ENCODE results near the gene MIA. TPM values are rescaled to one million over a fixed set of nuclear protein-coding genes. Genes with fewer than 3 reads are reported as not detected.
"Not testable (repeated sequence)": the region's sequence is repeated elsewhere in the genome, so short reads cannot be mapped to it uniquely, and the experiment has no call there.

Gene MIA
- total RNA-seq, 1 experiment from 2014 or later, result 49.3 TPM

DNA sequence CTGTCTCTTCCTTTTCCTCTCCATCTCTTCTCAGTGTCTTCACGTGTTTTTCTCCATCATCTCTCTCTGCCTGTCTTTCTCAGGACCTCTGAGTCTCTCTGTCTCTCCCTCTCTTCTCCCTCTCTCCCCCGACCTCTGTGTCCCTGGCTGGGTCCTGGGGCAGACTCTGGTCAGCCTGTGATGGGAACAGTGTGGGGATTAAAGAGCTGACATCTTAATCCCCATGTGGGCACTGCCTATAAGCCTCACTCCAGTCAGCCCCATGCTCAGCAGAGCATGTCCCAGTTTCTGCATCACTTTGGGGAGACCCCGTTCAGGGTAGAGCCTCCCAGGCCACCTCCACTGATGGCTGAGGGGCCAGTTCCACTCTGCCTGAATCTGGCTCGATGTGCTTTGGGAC lies 39.9 kb downstream of the MIA start:
- H3K4me3 Mint-ChIP-seq (ENCODE audit: low read depth, unreplicated experiment), result no peak overlapping the region
- intact Hi-C loops (cut with micrococcal nuclease; ENCODE audit: unreplicated experiment), result no loop called here
- CTCF ChIA-PET, result interaction anchor here (0.6 kb wide), 1 partner anchor 152 kb away, joined by 3 read pairs; no protein-coding TSS in a partner anchor
- no peaks in the 10 kb centered on the region for H3K9me3 Mint-ChIP-seq (ENCODE audit: low read depth, unreplicated experiment)
- TF ChIP-seq, protein P1, sequence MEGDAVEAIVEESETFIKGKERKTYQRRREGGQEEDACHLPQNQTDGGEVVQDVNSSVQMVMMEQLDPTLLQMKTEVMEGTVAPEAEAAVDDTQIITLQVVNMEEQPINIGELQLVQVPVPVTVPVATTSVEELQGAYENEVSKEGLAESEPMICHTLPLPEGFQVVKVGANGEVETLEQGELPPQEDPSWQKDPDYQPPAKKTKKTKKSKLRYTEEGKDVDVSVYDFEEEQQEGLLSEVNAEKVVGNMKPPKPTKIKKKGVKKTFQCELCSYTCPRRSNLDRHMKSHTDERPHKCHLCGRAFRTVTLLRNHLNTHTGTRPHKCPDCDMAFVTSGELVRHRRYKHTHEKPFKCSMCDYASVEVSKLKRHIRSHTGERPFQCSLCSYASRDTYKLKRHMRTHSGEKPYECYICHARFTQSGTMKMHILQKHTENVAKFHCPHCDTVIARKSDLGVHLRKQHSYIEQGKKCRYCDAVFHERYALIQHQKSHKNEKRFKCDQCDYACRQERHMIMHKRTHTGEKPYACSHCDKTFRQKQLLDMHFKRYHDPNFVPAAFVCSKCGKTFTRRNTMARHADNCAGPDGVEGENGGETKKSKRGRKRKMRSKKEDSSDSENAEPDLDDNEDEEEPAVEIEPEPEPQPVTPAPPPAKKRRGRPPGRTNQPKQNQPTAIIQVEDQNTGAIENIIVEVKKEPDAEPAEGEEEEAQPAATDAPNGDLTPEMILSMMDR (IDR thresholded peaks at IDR 0.05; ENCODE audit: unreplicated experiment), result no peak
- no TSS peak for BruUV-seq (replicated peaks)
- H3K4me1 Mint-ChIP-seq (ENCODE audit: low read depth, unreplicated experiment), result peaks cover 39% of the 10 kb centered on the region
- H3K27me3 Mint-ChIP-seq (ENCODE audit: unreplicated experiment), result peaks cover 36% of the 10 kb centered on the region
- no peak overlapping the region for H3K27ac Mint-ChIP-seq (ENCODE audit: unreplicated experiment)
- no peak for DNase-seq
- H3K36me3 Mint-ChIP-seq (ENCODE audit: insufficient read depth, unreplicated experiment), result peaks cover 53% of the 10 kb centered on the region

DNA sequence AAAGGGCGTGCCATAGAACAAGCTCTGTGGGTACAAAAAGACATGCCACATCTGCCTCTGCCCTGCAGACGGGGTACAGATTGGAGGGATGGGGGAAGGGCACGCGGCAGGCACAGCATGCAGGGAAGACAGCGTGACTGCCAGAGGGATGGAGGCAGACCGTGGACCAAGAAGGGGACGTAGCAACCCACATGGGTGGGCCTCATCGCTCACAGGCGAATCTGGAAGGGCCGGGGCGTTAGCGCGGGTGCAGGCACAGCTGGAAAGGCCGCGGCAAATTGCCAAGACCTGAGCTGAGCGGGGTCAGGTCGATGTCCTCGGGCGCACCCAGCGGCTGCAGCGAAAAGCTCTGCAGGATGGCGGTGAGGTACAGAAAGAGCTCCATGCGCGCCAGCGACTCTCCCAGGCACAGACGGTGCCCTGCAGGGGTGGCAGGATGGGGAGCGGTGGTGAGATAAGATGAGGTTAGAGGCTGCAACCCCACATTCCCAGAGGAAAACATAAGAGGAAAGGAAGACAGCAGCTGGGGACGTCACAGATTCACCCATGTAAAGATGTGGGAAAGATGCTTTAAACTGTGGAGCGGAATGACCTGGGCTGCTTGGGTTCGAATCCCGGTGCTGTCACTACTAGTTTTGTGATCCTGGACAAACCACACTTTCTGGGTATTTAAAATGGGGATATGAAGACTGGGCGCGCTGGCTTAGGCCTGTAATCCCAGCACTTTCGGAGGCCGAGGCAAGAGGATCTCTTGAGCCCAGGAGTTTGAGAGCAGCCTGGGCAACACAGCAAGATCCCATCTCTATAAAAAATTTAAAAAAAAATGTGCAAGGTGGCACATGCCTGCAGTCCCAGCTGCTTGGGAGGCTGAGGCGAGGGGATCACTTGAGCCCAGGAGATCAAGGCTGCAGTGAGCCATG lies 43.4 kb downstream of the MIA start:
- Mint-ChIP-seq H3K27me3 (ENCODE audit: unreplicated experiment) (peaks cover 29% of the 10 kb centered on the region), H3K4me3 (ENCODE audit: low read depth, unreplicated experiment) (peak overlapping the region; percentile 60), H3K4me1 (ENCODE audit: low read depth, unreplicated experiment) (peaks cover 39% of the 10 kb centered on the region), H3K27ac (ENCODE audit: unreplicated experiment) (peak overlapping the region; percentile 34), H3K36me3 (ENCODE audit: insufficient read depth, unreplicated experiment) (peaks cover 22% of the 10 kb centered on the region)
- BruUV-seq (replicated peaks); intact Hi-C loops (cut with micrococcal nuclease; ENCODE audit: unreplicated experiment); H3K9me3 Mint-ChIP-seq (ENCODE audit: low read depth, unreplicated experiment): not testable (repeated sequence)
- peak; percentile 79 for DNase-seq
- CTCF ChIA-PET, result interaction anchor here (0.6 kb wide), 1 partner anchor 15 kb away, joined by 11 read pairs; no protein-coding TSS in a partner anchor
- TF ChIP-seq, protein P1 (IDR thresholded peaks at IDR 0.05; ENCODE audit: unreplicated experiment), result peak; percentile 49

DNA sequence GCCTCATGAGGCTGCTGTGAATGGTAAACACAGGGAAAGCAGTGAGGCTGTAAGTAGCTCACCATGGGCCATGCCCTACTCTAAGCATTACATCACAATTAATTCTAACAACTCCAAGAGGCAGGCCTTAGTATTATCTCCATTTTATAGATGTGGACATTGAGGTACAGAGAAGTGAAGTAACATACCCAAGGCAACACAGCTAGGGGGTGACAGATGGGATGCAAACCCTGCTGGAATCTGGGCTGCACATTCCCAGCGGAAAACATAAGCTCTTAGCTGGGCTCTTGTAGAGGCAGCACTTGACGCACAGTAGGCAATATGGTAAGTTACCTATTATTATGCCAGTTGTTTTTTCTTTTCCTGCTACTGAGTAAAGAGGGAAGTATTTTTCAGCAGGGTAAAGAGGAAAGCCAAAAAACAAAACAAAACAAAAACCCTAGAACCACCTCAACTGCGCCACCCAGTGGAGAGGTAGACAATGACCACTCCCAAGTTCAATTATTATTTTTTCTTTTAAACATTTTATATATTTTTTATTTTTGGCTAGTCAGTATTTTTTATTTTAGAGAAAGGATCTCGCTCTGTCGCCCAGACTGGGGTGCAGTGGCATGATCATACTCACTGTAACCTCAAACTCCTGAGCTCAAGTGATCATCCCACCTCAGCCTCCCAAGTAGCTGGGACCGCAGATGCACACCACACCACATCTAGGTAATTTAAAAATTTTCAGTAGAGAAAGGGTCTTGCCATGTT lies 44.3 kb downstream of the MIA start:
- DNase-seq, result peak; percentile 57
- TF ChIP-seq, protein P1 (IDR thresholded peaks at IDR 0.05; ENCODE audit: unreplicated experiment), result peak; percentile 76
- BruUV-seq (replicated peaks); H3K4me3 Mint-ChIP-seq (ENCODE audit: low read depth, unreplicated experiment); H3K9me3 Mint-ChIP-seq (ENCODE audit: low read depth, unreplicated experiment); intact Hi-C loops (cut with micrococcal nuclease; ENCODE audit: unreplicated experiment); H3K27ac Mint-ChIP-seq (ENCODE audit: unreplicated experiment): not testable (repeated sequence)
- Mint-ChIP-seq H3K36me3 (ENCODE audit: insufficient read depth, unreplicated experiment) (peaks cover 21% of the 10 kb centered on the region), H3K4me1 (ENCODE audit: low read depth, unreplicated experiment) (peaks cover 46% of the 10 kb centered on the region), H3K27me3 (ENCODE audit: unreplicated experiment) (peaks cover 20% of the 10 kb centered on the region)
- CTCF ChIA-PET, result interaction anchor here (0.6 to 1.5 kb wide), 2 partner anchors 12 to 158 kb away, joined by 5 to 6 read pairs; no protein-coding TSS in a partner anchor

DNA sequence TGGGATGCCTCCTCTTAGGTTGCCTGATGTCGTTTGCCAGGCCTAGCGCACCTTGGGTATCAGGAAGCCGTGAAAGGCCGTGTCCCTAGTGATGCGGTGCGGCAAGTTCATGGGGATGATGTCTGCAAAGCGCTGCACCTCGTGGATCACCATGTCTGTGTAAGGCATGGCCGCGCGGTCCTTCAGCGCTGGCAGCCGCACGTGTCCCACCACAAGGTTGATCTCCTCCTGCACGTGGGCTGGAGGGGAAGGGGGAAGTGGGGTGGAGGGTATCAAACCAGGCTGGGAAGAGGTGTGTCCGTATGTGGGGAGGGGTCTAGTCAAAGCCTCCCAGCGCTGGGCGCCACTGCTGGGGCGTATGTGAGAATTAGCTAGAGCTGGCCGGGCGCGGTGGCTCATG lies 46.8 kb downstream of the MIA start:
- Mint-ChIP-seq H3K27me3 (ENCODE audit: unreplicated experiment) (no peaks in the 10 kb centered on the region), H3K9me3 (ENCODE audit: low read depth, unreplicated experiment) (no peaks in the 10 kb centered on the region), H3K4me1 (ENCODE audit: low read depth, unreplicated experiment) (peaks cover 46% of the 10 kb centered on the region), H3K4me3 (ENCODE audit: low read depth, unreplicated experiment) (no peak overlapping the region), H3K36me3 (ENCODE audit: insufficient read depth, unreplicated experiment) (peaks cover 20% of the 10 kb centered on the region), H3K27ac (ENCODE audit: unreplicated experiment) (peak overlapping the region; percentile 48)
- TF ChIP-seq, protein P1 (IDR thresholded peaks at IDR 0.05; ENCODE audit: unreplicated experiment), result no peak
- intact Hi-C loops (cut with micrococcal nuclease; ENCODE audit: unreplicated experiment), result no loop called here
- CTCF ChIA-PET, result interaction anchor here (1.6 kb wide), 1 partner anchor 10 kb away, joined by 4 read pairs; no protein-coding TSS in a partner anchor
- BruUV-seq (replicated peaks), result no TSS peak
- DNase-seq, result no peak

DNA sequence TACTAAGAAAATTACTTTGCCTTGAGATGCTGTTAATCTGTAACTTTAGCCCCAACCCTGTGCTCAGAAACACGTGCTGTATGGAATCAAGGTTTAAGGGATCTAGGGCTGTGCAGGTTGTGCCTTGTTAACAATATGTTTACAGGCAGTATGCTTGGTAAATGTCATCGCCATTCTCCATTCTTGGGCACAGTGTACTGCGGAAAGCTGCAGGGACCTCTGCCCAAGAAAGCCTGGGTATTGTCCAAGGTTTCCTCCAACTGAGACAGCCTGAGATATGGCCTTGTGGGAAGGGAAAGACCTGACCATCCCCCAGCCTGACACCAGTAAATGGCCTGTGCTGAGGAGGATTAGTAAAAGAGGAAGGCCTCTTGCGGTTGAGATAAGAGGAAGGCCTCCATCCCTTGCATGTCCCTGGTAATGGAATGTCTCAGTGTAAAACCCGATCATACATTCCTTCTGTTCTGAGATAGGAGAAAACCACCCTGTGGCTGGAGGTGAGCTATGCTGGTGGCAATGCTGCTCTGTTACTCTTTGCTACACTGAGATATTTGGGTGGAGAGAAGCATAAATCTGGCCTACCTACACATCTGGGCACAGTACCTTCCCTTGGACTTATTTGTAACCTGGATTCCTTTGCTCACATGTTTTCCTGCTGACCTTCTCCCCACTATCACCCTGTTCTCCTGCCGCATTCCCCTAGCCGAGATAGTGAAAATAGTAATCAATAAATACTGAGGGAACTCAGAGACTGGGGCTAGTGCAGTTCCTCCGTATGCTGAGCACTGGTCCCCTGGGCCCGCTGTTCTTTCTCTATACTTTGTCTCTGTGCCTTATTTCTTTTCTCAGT lies 47.6 kb downstream of the MIA start:
- BruUV-seq (replicated peaks); DNase-seq; H3K4me3 Mint-ChIP-seq (ENCODE audit: low read depth, unreplicated experiment); H3K27me3 Mint-ChIP-seq (ENCODE audit: unreplicated experiment); intact Hi-C loops (cut with micrococcal nuclease; ENCODE audit: unreplicated experiment); H3K9me3 Mint-ChIP-seq (ENCODE audit: low read depth, unreplicated experiment): not testable (repeated sequence)
- Mint-ChIP-seq H3K27ac (ENCODE audit: unreplicated experiment) (peak overlapping the region; percentile 48), H3K4me1 (ENCODE audit: low read depth, unreplicated experiment) (peaks cover 41% of the 10 kb centered on the region), H3K36me3 (ENCODE audit: insufficient read depth, unreplicated experiment) (peaks cover 16% of the 10 kb centered on the region)
- CTCF ChIA-PET, result interaction anchor here (0.7 to 1.6 kb wide), 2 partner anchors 9 to 137 kb away, joined by 4 read pairs; no protein-coding TSS in a partner anchor

DNA sequence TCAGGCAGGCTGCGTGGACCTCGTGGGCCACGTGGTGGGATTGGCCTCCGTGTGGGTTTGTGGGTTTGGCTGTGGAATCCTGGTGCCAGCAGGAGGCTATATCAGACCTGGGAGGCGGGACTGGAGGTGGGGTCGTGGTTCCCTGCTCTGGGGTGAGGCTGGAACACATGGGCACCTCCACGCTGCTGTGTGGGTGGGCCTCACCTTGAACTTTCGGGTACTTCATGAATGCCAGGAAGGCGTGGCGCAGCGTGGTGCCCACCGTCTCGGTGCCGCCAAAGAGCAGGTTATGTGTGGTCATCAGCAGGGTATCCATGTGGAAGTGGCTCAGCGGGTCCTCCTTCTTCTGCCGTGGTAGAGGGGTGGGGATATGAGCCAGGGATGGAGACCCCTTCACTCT lies 49.6 kb downstream of the MIA start:
- H3K27ac Mint-ChIP-seq (ENCODE audit: unreplicated experiment); DNase-seq; H3K9me3 Mint-ChIP-seq (ENCODE audit: low read depth, unreplicated experiment); intact Hi-C loops (cut with micrococcal nuclease; ENCODE audit: unreplicated experiment); H3K36me3 Mint-ChIP-seq (ENCODE audit: insufficient read depth, unreplicated experiment); H3K27me3 Mint-ChIP-seq (ENCODE audit: unreplicated experiment); BruUV-seq (replicated peaks); CTCF ChIA-PET; H3K4me3 Mint-ChIP-seq (ENCODE audit: low read depth, unreplicated experiment): not testable (repeated sequence)
- peaks cover 28% of the 10 kb centered on the region for H3K4me1 Mint-ChIP-seq (ENCODE audit: low read depth, unreplicated experiment)

Measured in Calu3 (cell line).